GM12878 (cell line): ENCODE data around the gene AP3B2. TPM values are rescaled to one million over a fixed set of nuclear protein-coding genes. Genes with fewer than 3 reads are reported as not detected.
A peak's percentile ranks its signal among the peaks of the same experiment; 100 is the strongest.

Experiments used
- ATF7 ChIP-seq: fragments of 450-650 bp; IDR thresholded peaks from 2 replicates; pipeline ENCODE4 v1.6.1; 2016; ENCODE audit warnings: low read depth, mild to moderate bottlenecking
- BACH1 ChIP-seq: fragments of 450-650 bp; IDR thresholded peaks from 2 replicates; pipeline ENCODE4 v1.6.1; 2017; ENCODE audit warnings: mild to moderate bottlenecking, borderline replicate concordance
- CBX3 ChIP-seq: fragments of 200-600 bp; sonication (generic); IDR thresholded peaks from 2 replicates; pipeline ENCODE4 v1.6.1; 2016; ENCODE audit warnings: low read depth, borderline replicate concordance
- CEBPB ChIP-seq, 2 experiments: fragments of 150-350 bp in 1 of 2; IDR thresholded peaks; 2 replicates each; pipeline ENCODE4 v1.6.1; 2012 to 2014; ENCODE audit warnings: low read depth in 2 of 2, low read length in 2 of 2, borderline replicate concordance in 1 of 2, inconsistent platforms in 1 of 2
- CREB1 ChIP-seq: IDR thresholded peaks from 2 replicates; pipeline ENCODE4 v1.6.1; 2012; ENCODE audit warnings: low read depth, mild to moderate bottlenecking, inconsistent platforms
- FOXK2 ChIP-seq: fragments of 450-650 bp; IDR thresholded peaks from 2 replicates; pipeline ENCODE4 v1.6.1; 2017; ENCODE audit warnings: mild to moderate bottlenecking, moderate library complexity
- GABPA ChIP-seq: IDR thresholded peaks from 2 replicates; pipeline ENCODE4 v1.6.1; 2014; ENCODE audit warnings: antibody characterized with exemption, low read depth, mild to moderate bottlenecking, inconsistent platforms
- IKZF2 ChIP-seq, 2 experiments: fragments of 450-650 bp; IDR thresholded peaks; 2 replicates each; pipeline ENCODE4 v1.6.1; 2017; ENCODE audit warnings: mild to moderate bottlenecking in 2 of 2, moderate library complexity in 2 of 2
- MYC ChIP-seq: IDR thresholded peaks from 2 replicates; pipeline ENCODE4 v1.6.1; 2011; ENCODE audit warnings: mild to moderate bottlenecking, low read length, moderate library complexity, inconsistent platforms; ENCODE audit not compliant: insufficient read depth, insufficient replicate concordance, insufficient read length, severe bottlenecking
- PML ChIP-seq: IDR thresholded peaks from 2 replicates; pipeline ENCODE4 v1.6.1; 2012; ENCODE audit warnings: low read length, inconsistent platforms
- POLR2A ChIP-seq: IDR thresholded peaks from 2 replicates; pipeline ENCODE4 v1.6.1; 2011; ENCODE audit warnings: low read depth, mild to moderate bottlenecking, low read length
- POLR2AphosphoS5 ChIP-seq: IDR thresholded peaks from 2 replicates; pipeline ENCODE4 v1.6.1; 2011; ENCODE audit warnings: mild to moderate bottlenecking, low read length, inconsistent platforms
- YY1 ChIP-seq: IDR thresholded peaks from 2 replicates; pipeline ENCODE4 v1.6.1; 2011; ENCODE audit warnings: low read depth, mild to moderate bottlenecking, low read length
- ZNF622 ChIP-seq: fragments of 450-650 bp; IDR thresholded peaks from 2 replicates; pipeline ENCODE4 v1.6.1; 2017; ENCODE audit warnings: mild to moderate bottlenecking, inconsistent platforms
- polyA plus RNA-seq, 11 experiments: library from polyadenylated mRNA; depleted of rRNA in 4 of 11; unstranded in 6 of 11; stranded (reverse) in 5 of 11; fragments of >200 nt; fragmentation: Nextera tagmentation in 4 of 11; fragmentation: Illumina TruSeq in 1 of 11; extraction: Ambion mirVana in 4 of 11; extraction: Trizol in 1 of 11; gene quantifications; 1 replicate in 1 of 11; 2 replicates in 10 of 11; pipeline versions ENCODE4 v1.2.1 to v1.2.3, GENCODE V29; 2011 to 2016; ENCODE audit warnings: inconsistent platforms in 2 of 11, missing spikeins in 2 of 11, low read depth in 1 of 11
- total RNA-seq, 4 experiments: library from RNA; depleted of rRNA in 3 of 4; stranded (reverse); fragments of >200 nt in 3 of 4; fragmentation: Illumina TruSeq in 1 of 4; extraction: Trizol in 1 of 4; gene quantifications; 2 replicates each; pipeline versions ENCODE4 v1.2.1 to v1.2.3, GENCODE V29; 2013 to 2021
- TF ChIP-seq, protein P1 (sequence below): IDR thresholded peaks from 2 replicates; pipeline ENCODE4 v1.6.1; 2011; ENCODE audit warnings: low read depth, low read length, improper control_type of control experiment, borderline replicate concordance
- TF ChIP-seq, protein P2 (sequence below): fragments of 450-650 bp; IDR thresholded peaks from 2 replicates; pipeline ENCODE4 v1.6.1; 2014; ENCODE audit warnings: mild to moderate bottlenecking
- TF ChIP-seq, protein P3 (sequence below): IDR thresholded peaks from 2 replicates; pipeline ENCODE4 v1.6.1; 2011; ENCODE audit warnings: mild to moderate bottlenecking, low read depth, low read length, moderate library complexity; ENCODE audit not compliant: insufficient replicate concordance
- TF ChIP-seq, protein P4 (sequence below): fragments of 450-650 bp; formaldehyde crosslinking; IDR thresholded peaks from 2 replicates; pipeline ENCODE4 v1.5.0; 2022; ENCODE audit warnings: mild to moderate bottlenecking, missing genetic modification characterization
- TF ChIP-seq, protein P5 (sequence below): fragments of 450-650 bp; formaldehyde crosslinking; IDR thresholded peaks from 2 replicates; pipeline ENCODE4 v1.4.0; 2020; ENCODE audit warnings: mild to moderate bottlenecking, moderate library complexity

Gene AP3B2
- total and polyA plus RNA-seq, 10 of the 15 experiments (the other 5 are each of a cell fraction or from before 2014, with no cell fraction given): not detected

DNA sequence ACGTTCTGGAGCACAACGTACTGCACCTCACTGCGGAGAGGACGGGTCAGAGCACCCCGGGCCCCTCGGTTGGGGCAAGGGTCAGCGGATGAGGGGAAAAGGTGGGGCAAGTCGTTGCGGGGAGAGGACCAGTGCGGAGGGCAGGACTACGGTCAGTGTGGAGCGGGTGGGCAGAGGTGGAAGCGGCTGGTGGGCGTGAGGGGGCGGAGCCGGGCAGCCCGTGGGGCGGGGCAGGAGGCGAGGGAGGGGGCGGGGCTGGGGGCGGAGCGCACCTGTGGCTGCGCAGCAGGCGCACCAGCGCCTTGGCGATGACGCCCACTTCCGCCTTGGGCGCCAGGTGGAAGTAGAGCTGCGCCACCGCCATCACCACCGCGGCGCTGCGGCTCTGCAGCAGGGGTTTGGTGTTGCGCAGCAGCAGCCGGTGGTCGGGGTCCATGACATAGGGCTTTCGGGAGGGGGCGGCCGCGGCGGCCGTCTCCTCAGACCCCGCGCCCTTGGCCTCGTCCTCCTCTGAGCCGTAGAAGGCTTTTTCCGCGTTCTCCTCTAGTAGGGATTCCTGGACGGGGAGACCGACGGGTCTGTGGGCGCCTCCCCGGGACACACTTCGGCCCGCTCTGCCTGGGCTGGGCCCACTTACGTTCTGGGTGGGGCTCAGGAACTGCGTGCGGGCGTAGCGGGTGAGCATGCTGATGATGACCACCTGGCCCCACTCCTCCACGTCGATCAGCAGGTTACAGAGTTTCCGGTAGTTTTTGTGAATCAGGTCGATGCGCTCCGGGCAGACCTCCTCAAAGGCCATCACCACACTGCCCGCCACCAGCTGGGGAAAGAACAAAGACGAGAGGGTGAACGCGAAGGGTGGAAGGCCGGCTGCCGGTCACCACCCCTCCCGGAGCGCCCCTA, 29.2 kb downstream of the AP3B2 start (continued):
- 0 out of 2 replicates have a peak, but pooled peaks have one; percentile 16 for TF ChIP-seq CREB1
- no peak for TF ChIP-seq CBX3
- no peak for TF ChIP-seq BACH1
- TF ChIP-seq POLR2A: peak; percentile 91
- TF ChIP-seq FOXK2: no peak
- TF ChIP-seq, protein P1, sequence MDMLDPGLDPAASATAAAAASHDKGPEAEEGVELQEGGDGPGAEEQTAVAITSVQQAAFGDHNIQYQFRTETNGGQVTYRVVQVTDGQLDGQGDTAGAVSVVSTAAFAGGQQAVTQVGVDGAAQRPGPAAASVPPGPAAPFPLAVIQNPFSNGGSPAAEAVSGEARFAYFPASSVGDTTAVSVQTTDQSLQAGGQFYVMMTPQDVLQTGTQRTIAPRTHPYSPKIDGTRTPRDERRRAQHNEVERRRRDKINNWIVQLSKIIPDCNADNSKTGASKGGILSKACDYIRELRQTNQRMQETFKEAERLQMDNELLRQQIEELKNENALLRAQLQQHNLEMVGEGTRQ: no peak
- peak; percentile 47; the same call in 1 of the 2 replicates for TF ChIP-seq POLR2AphosphoS5
- TF ChIP-seq IKZF2 (IDR thresholded peaks at IDR 0.05): no peak
- TF ChIP-seq, protein P2, sequence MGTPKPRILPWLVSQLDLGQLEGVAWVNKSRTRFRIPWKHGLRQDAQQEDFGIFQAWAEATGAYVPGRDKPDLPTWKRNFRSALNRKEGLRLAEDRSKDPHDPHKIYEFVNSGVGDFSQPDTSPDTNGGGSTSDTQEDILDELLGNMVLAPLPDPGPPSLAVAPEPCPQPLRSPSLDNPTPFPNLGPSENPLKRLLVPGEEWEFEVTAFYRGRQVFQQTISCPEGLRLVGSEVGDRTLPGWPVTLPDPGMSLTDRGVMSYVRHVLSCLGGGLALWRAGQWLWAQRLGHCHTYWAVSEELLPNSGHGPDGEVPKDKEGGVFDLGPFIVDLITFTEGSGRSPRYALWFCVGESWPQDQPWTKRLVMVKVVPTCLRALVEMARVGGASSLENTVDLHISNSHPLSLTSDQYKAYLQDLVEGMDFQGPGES: no peak
- no peak for TF ChIP-seq PML
- TF ChIP-seq, protein P3, sequence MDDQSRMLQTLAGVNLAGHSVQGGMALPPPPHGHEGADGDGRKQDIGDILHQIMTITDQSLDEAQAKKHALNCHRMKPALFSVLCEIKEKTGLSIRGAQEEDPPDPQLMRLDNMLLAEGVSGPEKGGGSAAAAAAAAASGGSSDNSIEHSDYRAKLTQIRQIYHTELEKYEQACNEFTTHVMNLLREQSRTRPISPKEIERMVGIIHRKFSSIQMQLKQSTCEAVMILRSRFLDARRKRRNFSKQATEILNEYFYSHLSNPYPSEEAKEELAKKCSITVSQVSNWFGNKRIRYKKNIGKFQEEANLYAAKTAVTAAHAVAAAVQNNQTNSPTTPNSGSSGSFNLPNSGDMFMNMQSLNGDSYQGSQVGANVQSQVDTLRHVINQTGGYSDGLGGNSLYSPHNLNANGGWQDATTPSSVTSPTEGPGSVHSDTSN: no peak
- no peak for TF ChIP-seq ATF7
- TF ChIP-seq, protein P4, sequence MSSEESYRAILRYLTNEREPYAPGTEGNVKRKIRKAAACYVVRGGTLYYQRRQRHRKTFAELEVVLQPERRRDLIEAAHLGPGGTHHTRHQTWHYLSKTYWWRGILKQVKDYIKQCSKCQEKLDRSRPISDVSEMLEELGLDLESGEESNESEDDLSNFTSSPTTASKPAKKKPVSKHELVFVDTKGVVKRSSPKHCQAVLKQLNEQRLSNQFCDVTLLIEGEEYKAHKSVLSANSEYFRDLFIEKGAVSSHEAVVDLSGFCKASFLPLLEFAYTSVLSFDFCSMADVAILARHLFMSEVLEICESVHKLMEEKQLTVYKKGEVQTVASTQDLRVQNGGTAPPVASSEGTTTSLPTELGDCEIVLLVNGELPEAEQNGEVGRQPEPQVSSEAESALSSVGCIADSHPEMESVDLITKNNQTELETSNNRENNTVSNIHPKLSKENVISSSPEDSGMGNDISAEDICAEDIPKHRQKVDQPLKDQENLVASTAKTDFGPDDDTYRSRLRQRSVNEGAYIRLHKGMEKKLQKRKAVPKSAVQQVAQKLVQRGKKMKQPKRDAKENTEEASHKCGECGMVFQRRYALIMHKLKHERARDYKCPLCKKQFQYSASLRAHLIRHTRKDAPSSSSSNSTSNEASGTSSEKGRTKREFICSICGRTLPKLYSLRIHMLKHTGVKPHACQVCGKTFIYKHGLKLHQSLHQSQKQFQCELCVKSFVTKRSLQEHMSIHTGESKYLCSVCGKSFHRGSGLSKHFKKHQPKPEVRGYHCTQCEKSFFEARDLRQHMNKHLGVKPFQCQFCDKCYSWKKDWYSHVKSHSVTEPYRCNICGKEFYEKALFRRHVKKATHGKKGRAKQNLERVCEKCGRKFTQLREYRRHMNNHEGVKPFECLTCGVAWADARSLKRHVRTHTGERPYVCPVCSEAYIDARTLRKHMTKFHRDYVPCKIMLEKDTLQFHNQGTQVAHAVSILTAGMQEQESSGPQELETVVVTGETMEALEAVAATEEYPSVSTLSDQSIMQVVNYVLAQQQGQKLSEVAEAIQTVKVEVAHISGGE (CRISPR knock-in tag): no peak
- peak; percentile 56; the same call in 1 of the 2 replicates for TF ChIP-seq YY1
- no peak for TF ChIP-seq MYC
- TF ChIP-seq, protein P5, sequence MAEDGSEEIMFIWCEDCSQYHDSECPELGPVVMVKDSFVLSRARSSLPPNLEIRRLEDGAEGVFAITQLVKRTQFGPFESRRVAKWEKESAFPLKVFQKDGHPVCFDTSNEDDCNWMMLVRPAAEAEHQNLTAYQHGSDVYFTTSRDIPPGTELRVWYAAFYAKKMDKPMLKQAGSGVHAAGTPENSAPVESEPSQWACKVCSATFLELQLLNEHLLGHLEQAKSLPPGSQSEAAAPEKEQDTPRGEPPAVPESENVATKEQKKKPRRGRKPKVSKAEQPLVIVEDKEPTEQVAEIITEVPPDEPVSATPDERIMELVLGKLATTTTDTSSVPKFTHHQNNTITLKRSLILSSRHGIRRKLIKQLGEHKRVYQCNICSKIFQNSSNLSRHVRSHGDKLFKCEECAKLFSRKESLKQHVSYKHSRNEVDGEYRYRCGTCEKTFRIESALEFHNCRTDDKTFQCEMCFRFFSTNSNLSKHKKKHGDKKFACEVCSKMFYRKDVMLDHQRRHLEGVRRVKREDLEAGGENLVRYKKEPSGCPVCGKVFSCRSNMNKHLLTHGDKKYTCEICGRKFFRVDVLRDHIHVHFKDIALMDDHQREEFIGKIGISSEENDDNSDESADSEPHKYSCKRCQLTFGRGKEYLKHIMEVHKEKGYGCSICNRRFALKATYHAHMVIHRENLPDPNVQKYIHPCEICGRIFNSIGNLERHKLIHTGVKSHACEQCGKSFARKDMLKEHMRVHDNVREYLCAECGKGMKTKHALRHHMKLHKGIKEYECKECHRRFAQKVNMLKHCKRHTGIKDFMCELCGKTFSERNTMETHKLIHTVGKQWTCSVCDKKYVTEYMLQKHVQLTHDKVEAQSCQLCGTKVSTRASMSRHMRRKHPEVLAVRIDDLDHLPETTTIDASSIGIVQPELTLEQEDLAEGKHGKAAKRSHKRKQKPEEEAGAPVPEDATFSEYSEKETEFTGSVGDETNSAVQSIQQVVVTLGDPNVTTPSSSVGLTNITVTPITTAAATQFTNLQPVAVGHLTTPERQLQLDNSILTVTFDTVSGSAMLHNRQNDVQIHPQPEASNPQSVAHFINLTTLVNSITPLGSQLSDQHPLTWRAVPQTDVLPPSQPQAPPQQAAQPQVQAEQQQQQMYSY (CRISPR knock-in tag): no peak
- TF ChIP-seq GABPA: no peak
- no peak for TF ChIP-seq CEBPB (IDR thresholded peaks at IDR 0.05; ENCODE audit: borderline replicate concordance in 1 of 2, low read depth in 2 of 2, low read length in 2 of 2)
- TF ChIP-seq ZNF622: no peak
